NT2/D1 (cell line): Measurements from ENCODE around the gene OXLD1.

Experiments used
- SUZ12 ChIP-seq: IDR thresholded peaks from 2 replicates; pipeline ENCODE4 v1.6.1; 2011; ENCODE audit not compliant: insufficient read length, insufficient read depth; ENCODE audit errors: extremely low read depth
- YY1 ChIP-seq: IDR thresholded peaks from 2 replicates; pipeline ENCODE4 v1.6.1; 2011; ENCODE audit not compliant: insufficient read length, insufficient read depth
- ZNF274 ChIP-seq: IDR thresholded peaks from 2 replicates; pipeline ENCODE4 v1.6.1; 2011; ENCODE audit warnings: mild to moderate bottlenecking, low read depth, low read length

- TF ChIP-seq ZNF274 (no peak), YY1 (no peak), SUZ12 (no peak)
Measured at GRCh38 chr17:81690549-81690948, 24.1 kb upstream of the OXLD1 start.
